ENCODE data around the gene PALB2. TPM values are rescaled to one million over a fixed set of nuclear protein-coding genes. Genes with fewer than 3 reads are reported as not detected.

Gene PALB2
- total and polyA plus RNA-seq, 2 of the 13 experiments (the other 11 are each of a cell fraction or from before 2014, with no cell fraction given), result 12.1 to 40.9 TPM

DNA sequence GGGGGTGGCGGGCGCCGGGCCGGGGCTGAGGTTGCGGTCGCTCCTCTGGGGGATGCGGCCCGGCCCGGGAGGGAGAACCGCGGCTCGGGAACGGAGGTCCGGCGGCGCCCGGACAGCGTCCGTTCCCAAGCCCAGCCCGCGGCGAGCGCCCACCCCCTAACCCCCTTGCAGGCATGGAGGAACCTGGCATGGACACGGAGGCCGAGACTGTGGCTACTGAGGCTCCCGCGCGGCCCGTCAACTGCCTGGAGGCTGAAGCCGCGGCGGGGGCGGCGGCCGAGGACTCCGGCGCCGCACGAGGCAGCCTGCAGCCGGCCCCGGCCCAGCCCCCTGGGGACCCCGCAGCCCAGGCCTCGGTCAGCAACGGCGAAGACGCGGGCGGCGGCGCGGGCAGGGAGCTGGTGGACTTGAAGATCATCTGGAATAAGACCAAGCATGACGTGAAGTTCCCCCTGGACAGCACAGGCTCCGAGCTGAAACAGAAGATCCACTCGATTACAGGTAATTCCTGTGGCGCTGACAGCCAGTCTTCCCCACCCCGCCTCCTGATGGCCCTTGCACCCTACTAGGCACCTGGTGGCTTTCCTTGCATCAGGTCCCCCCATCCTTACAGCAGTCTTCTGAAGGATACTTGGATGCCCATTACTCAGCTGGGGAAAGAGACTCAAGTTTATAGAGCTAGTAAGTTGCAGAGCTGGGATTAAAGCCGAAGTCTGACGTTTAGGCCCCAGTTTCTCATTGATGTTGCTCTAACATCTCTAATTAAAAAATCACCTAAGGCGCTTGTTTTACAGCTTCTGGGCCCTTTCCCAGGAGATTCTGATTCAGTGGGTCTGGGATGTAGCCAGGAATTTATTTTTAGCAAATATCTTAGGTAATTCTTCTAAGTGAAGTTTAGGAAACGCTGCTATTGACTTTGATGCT lies 83.1 kb downstream of the PALB2 start:
- Histone ChIP-seq H2AFZ (ENCODE audit: low read length) (no peak overlapping the region), H3K27me3 (ENCODE audit: control insufficient read depth in 1 of 2, insufficient read depth in 2 of 2, low read length in 2 of 2) (peaks cover 0 to 3% of the 10 kb centered on the region in 2 experiments; a peak in 1 of 5 replicates), H3K36me3 (replicated peaks in 1 of 2; ENCODE audit: control insufficient read depth in 1 of 2, insufficient read depth in 2 of 2, low read length in 2 of 2) (peaks cover 21 to 43% of the 10 kb centered on the region in 2 experiments), H3K27ac (ENCODE audit: extremely low read length, insufficient read depth, low read length) (peak overlapping the region; percentile 86), H3K4me2 (ENCODE audit: low read depth, low read length) (peak overlapping the region; percentile 84), H4K20me1 (ENCODE audit: insufficient read depth, low read length) (peaks cover 14% of the 10 kb centered on the region; the same call in 1 of the 2 replicates), H3K9me3 (ENCODE audit: low read length) (no peaks in the 10 kb centered on the region), H3K4me1 (ENCODE audit: insufficient read depth, low read length) (peaks cover 48% of the 10 kb centered on the region), H3K9ac (ENCODE audit: insufficient read depth, low read depth, low read length) (peak overlapping the region; percentile 96), H3K4me3 (replicated peaks in 1 of 3; ENCODE audit: insufficient read depth in 1 of 3, low read depth in 2 of 3, low read length in 3 of 3) (peak overlapping the region; percentile 96 to 98 (median 97)), H3K79me2 (ENCODE audit: insufficient read depth, low read length) (peaks cover 53% of the 10 kb centered on the region)
- ChIA-PET POLR2A (interaction anchor here (0.6 to 4.1 kb wide), 22 partner anchors 9 to 172 kb away, joined by 3 to 96 read pairs (median 6); partner anchors contain the start of genes COG7, DCTN5, GGA2 and NDUFAB1), CTCF (ENCODE audit: low intra/inter-chr PET ratio, low total read pairs) (interaction anchor here (1.4 to 2.3 kb wide), 3 partner anchors 18 to 54 kb away, joined by 5 to 12 read pairs (median 8); partner anchors contain the start of gene NDUFAB1)
- in situ Hi-C loops (cut with HindIII; ENCODE audit: extremely low pct_ligation_motif_present, low pct_unique_long_range_greater_than_20kb) (no loop called here), intact Hi-C loops (cut with micrococcal nuclease; ENCODE audit: unreplicated experiment) (loop anchor here (1.0 to 2.0 kb wide), 5 partner anchors 17 to 105 kb away; partner anchors contain the start of genes COG7, DCTN5, GGA2 and NDUFAB1)
- 3% methylated on average over 13 of the region's 60 CpGs for WGBS (ENCODE audit: low lambda C conversion rate)
- FAIRE-seq, result no peak
- DNase-seq (ENCODE audit: low spot score), result peak; percentile 26
- ATAC-seq, result peak; percentile 46
- no TSS peak for BruUV-seq (replicated peaks)
- TF ChIP-seq RBAK (CRISPR knock-in tag; IDR thresholded peaks at IDR 0.05) (0 out of 2 replicates have a peak, but pooled peaks have one; percentile 21), MAFG (CRISPR knock-in tag; IDR thresholded peaks at IDR 0.05) (0 out of 2 replicates have a peak, but pooled peaks have one; percentile 36), ZNF30 (CRISPR knock-in tag; IDR thresholded peaks at IDR 0.05) (no peak), ZFX (CRISPR knock-in tag; IDR thresholded peaks at IDR 0.05; ENCODE audit: low read depth) (peak; percentile 52), ELF4 (CRISPR knock-in tag; IDR thresholded peaks at IDR 0.05; ENCODE audit: borderline replicate concordance) (peak; percentile 12; the same call in 1 of the 2 replicates), ZNF552 (CRISPR knock-in tag; IDR thresholded peaks at IDR 0.05; ENCODE audit: borderline replicate concordance) (no peak; the same call in 1 of the 2 replicates), NFYB (CRISPR knock-in tag; IDR thresholded peaks at IDR 0.05) (no peak), TOPORS (CRISPR knock-in tag; IDR thresholded peaks at IDR 0.05) (peak; percentile 29; the same call in 1 of the 2 replicates), AGO2 (optimal IDR thresholded peaks at IDR 0.05; ENCODE audit: low read depth, low read length) (peak; percentile 54), AKAP8 (CRISPR knock-in tag; IDR thresholded peaks at IDR 0.05) (no peak; the same call in none of the 2 replicates), CBX2 (IDR thresholded peaks at IDR 0.05; ENCODE audit: low read depth, low read length) (no peak), CBX2 (CRISPR knock-in tag; IDR thresholded peaks at IDR 0.05; ENCODE audit: low read depth) (0 out of 2 replicates have a peak, but pooled peaks have one; percentile 49)
- TF ChIP-seq, protein P1, sequence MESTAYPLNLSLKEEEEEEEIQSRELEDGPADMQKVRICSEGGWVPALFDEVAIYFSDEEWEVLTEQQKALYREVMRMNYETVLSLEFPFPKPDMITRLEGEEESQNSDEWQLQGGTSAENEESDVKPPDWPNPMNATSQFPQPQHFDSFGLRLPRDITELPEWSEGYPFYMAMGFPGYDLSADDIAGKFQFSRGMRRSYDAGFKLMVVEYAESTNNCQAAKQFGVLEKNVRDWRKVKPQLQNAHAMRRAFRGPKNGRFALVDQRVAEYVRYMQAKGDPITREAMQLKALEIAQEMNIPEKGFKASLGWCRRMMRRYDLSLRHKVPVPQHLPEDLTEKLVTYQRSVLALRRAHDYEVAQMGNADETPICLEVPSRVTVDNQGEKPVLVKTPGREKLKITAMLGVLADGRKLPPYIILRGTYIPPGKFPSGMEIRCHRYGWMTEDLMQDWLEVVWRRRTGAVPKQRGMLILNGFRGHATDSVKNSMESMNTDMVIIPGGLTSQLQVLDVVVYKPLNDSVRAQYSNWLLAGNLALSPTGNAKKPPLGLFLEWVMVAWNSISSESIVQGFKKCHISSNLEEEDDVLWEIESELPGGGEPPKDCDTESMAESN (CRISPR knock-in tag; conservative IDR thresholded peaks at IDR 0.05), result peak; percentile 35; the same call in 1 of the 2 replicates
- TF ChIP-seq, protein P2, sequence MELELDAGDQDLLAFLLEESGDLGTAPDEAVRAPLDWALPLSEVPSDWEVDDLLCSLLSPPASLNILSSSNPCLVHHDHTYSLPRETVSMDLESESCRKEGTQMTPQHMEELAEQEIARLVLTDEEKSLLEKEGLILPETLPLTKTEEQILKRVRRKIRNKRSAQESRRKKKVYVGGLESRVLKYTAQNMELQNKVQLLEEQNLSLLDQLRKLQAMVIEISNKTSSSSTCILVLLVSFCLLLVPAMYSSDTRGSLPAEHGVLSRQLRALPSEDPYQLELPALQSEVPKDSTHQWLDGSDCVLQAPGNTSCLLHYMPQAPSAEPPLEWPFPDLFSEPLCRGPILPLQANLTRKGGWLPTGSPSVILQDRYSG (CRISPR knock-in tag; IDR thresholded peaks at IDR 0.05), result peak; percentile 83; the same call in 1 of the 2 replicates
- TF ChIP-seq, protein P3, sequence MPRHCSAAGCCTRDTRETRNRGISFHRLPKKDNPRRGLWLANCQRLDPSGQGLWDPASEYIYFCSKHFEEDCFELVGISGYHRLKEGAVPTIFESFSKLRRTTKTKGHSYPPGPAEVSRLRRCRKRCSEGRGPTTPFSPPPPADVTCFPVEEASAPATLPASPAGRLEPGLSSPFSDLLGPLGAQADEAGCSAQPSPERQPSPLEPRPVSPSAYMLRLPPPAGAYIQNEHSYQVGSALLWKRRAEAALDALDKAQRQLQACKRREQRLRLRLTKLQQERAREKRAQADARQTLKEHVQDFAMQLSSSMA (CRISPR knock-in tag; IDR thresholded peaks at IDR 0.05), result 0 out of 2 replicates have a peak, but pooled peaks have one; percentile 1
- TF ChIP-seq, protein P4, sequence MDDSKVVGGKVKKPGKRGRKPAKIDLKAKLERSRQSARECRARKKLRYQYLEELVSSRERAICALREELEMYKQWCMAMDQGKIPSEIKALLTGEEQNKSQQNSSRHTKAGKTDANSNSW (CRISPR knock-in tag; IDR thresholded peaks at IDR 0.05; ENCODE audit: borderline replicate concordance), result 0 out of 2 replicates have a peak, but pooled peaks have one; percentile 57

Measured in HepG2 (cell line).